Measurements from ENCODE around the gene DLX4. TPM values are rescaled to one million over a fixed set of nuclear protein-coding genes. Genes with fewer than 3 reads are reported as not detected.

DLX4 gene
- total and polyA plus RNA-seq, 2 donors (not counting 1 experiment from before 2014, with no cell fraction given), result 0.17 to 0.88 TPM

DNA sequence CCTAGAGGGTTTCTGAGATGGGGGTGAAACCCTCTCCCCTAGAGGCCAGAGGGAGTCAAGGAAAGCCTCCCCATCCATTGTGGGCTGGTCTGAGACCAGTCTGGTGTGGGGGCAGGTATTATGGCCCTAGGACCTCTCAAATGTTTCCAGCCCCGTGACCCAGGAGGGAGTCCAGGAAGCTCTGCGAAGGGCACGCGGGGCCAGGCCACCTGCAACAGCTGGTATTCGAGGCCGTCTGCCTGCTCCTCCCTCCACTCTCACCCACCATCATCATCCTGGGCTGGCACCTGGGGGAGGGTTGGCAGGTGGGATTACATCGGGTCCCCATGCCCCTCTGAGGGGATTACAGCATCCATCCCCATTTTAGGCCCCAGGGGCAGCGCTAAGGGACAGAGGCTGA lies 38.1 kb upstream of the DLX4 start:
- Histone ChIP-seq H3K27me3 (replicated peaks in 1 of 4; ENCODE audit: control extremely low read depth in 1 of 4, control insufficient read depth in 3 of 4, insufficient read depth in 4 of 4, low read length in 3 of 4) (peaks cover 0 to 38% (median 2%) of the 10 kb centered on the region in 4 experiments), H3K27ac (ENCODE audit: low read length in 2 of 2) (no peak overlapping the region), H2AFZ (ENCODE audit: insufficient read depth, low read depth, low read length, poor library complexity, severe bottlenecking) (no peak overlapping the region), H3K9me3 (ENCODE audit: control extremely low read depth in 1 of 3, control insufficient read depth in 2 of 3, insufficient read depth in 1 of 3, low read length in 2 of 3) (peaks cover 0 to 3% (median 0%) of the 10 kb centered on the region in 3 donors), H3K36me3 (replicated peaks in 1 of 2; ENCODE audit: control extremely low read depth in 1 of 2, control insufficient read depth in 1 of 2, extremely low read depth in 1 of 2, insufficient read depth in 2 of 2, low read length in 1 of 2) (no peaks in the 10 kb centered on the region), H3K4me1 (ENCODE audit: control insufficient read depth in 2 of 2, insufficient read depth in 2 of 2, low read length in 2 of 2) (no peaks in the 10 kb centered on the region), H4K20me1 (ENCODE audit: control insufficient read depth, insufficient read depth, low read length, poor library complexity, severe bottlenecking) (no peaks in the 10 kb centered on the region), H3K9ac (ENCODE audit: low read length) (no peak overlapping the region), H3K79me2 (ENCODE audit: control insufficient read depth, insufficient read depth, low read length) (no peaks in the 10 kb centered on the region), H3K4me3 (ENCODE audit: control extremely low read depth in 1 of 5, extremely low read depth in 1 of 5, insufficient read depth in 1 of 5, low read depth in 2 of 5, low read length in 4 of 5) (no peak overlapping the region), H3K4me2 (replicated peaks; ENCODE audit: low read depth, low read length, poor library complexity, severe bottlenecking) (no peak overlapping the region)
- DNase-seq, result no peak
- 53% methylated on average over 2 of the region's 8 CpGs for WGBS (ENCODE audit: insufficient coverage)
- intact Hi-C loops (cut with micrococcal nuclease), result no loop called here
- POLR2A ChIA-PET, result no interaction called here
- Mint-ChIP-seq H3K4me1 (no peaks in the 10 kb centered on the region), H3K4me3 (no peak overlapping the region), H3K27me3 (peaks cover 53% of the 10 kb centered on the region), H3K9me3 (ENCODE audit: insufficient read depth) (no peaks in the 10 kb centered on the region), H3K27ac (no peak overlapping the region)
- no peak for TF ChIP-seq EZH2 (IDR thresholded peaks at IDR 0.05; ENCODE audit: borderline replicate concordance, insufficient read depth, low read depth, low read length, poor library complexity, severe bottlenecking)
- TF ChIP-seq, protein P1, sequence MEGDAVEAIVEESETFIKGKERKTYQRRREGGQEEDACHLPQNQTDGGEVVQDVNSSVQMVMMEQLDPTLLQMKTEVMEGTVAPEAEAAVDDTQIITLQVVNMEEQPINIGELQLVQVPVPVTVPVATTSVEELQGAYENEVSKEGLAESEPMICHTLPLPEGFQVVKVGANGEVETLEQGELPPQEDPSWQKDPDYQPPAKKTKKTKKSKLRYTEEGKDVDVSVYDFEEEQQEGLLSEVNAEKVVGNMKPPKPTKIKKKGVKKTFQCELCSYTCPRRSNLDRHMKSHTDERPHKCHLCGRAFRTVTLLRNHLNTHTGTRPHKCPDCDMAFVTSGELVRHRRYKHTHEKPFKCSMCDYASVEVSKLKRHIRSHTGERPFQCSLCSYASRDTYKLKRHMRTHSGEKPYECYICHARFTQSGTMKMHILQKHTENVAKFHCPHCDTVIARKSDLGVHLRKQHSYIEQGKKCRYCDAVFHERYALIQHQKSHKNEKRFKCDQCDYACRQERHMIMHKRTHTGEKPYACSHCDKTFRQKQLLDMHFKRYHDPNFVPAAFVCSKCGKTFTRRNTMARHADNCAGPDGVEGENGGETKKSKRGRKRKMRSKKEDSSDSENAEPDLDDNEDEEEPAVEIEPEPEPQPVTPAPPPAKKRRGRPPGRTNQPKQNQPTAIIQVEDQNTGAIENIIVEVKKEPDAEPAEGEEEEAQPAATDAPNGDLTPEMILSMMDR (IDR thresholded peaks at IDR 0.05), result no peak
- CTCF ChIA-PET, result no interaction called here
- no peak for ATAC-seq (ENCODE audit: low read depth)

DNA sequence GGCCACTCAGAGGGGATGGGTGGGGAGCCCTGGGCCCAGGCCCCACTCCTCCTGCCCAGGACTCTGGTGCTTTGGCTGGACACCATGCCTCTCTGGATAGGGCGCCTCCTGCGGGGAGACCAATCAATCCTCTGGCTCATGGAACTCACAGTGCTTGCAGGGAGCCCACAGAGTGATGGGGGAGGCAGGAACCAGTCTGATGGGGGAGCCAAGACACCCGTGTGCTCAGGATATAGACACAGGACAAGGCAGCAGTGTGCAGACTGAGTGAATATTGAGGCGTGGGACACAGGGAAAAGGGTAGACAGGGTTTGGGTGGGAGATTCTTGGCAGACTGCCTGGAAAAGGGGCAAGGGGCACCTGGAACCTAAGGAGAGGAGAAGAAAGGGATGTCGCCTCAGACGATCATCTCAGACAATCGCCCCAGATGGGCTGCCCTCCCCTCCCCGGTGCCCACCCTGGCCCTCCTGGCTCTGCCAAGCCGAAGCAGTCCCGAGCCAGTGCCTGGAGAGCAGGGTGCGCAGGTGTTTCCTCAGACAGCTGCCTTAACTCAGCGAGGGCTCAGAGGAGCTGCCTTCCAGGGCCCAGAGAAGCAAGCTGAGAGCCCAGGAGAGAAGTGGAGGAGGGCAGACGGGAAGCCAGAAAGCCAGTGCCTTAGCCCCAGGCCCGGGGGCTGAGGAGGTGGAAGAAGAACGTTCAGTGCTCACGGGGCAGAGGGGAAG lies 37.4 kb upstream of the DLX4 start:
- Histone ChIP-seq H3K9ac (ENCODE audit: low read length) (no peak overlapping the region), H4K20me1 (ENCODE audit: control insufficient read depth, insufficient read depth, low read length, poor library complexity, severe bottlenecking) (no peaks in the 10 kb centered on the region), H3K79me2 (ENCODE audit: control insufficient read depth, insufficient read depth, low read length) (no peaks in the 10 kb centered on the region), H3K27me3 (replicated peaks in 1 of 4; ENCODE audit: control extremely low read depth in 1 of 4, control insufficient read depth in 3 of 4, insufficient read depth in 4 of 4, low read length in 3 of 4) (peaks cover 0 to 38% (median 2%) of the 10 kb centered on the region in 4 experiments), H3K9me3 (ENCODE audit: control extremely low read depth in 1 of 3, control insufficient read depth in 2 of 3, insufficient read depth in 1 of 3, low read length in 2 of 3) (peaks cover 0 to 3% (median 0%) of the 10 kb centered on the region in 3 donors), H3K36me3 (replicated peaks in 1 of 2; ENCODE audit: control extremely low read depth in 1 of 2, control insufficient read depth in 1 of 2, extremely low read depth in 1 of 2, insufficient read depth in 2 of 2, low read length in 1 of 2) (no peaks in the 10 kb centered on the region), H3K4me1 (ENCODE audit: control insufficient read depth in 2 of 2, insufficient read depth in 2 of 2, low read length in 2 of 2) (no peaks in the 10 kb centered on the region), H3K4me2 (replicated peaks; ENCODE audit: low read depth, low read length, poor library complexity, severe bottlenecking) (no peak overlapping the region), H3K27ac (ENCODE audit: low read length in 2 of 2) (no peak overlapping the region), H3K4me3 (ENCODE audit: control extremely low read depth in 1 of 5, extremely low read depth in 1 of 5, insufficient read depth in 1 of 5, low read depth in 2 of 5, low read length in 4 of 5) (no peak overlapping the region), H2AFZ (ENCODE audit: insufficient read depth, low read depth, low read length, poor library complexity, severe bottlenecking) (no peak overlapping the region)
- ATAC-seq (ENCODE audit: low read depth), result no peak
- Mint-ChIP-seq H3K27me3 (peaks cover 55% of the 10 kb centered on the region), H3K27ac (no peak overlapping the region), H3K9me3 (ENCODE audit: insufficient read depth) (no peaks in the 10 kb centered on the region), H3K4me3 (no peak overlapping the region), H3K4me1 (no peaks in the 10 kb centered on the region)
- DNase-seq, result no peak
- intact Hi-C loops (cut with micrococcal nuclease), result no loop called here
- ChIA-PET CTCF (interaction anchor here (1.0 kb wide), 1 partner anchor 65 kb away, joined by 3 read pairs; no protein-coding TSS in a partner anchor), POLR2A (no interaction called here)
- 19% methylated on average over 14 of the region's 16 CpGs for WGBS (ENCODE audit: insufficient coverage)
- TF ChIP-seq, protein P1 (IDR thresholded peaks at IDR 0.05), result no peak
- TF ChIP-seq EZH2 (IDR thresholded peaks at IDR 0.05; ENCODE audit: borderline replicate concordance, insufficient read depth, low read depth, low read length, poor library complexity, severe bottlenecking), result no peak
